ENCODE measurements around the gene CD93.

The CD93 gene

GRCh38 chr20:23079926-23080325, 6.2 kb downstream of the CD93 start:
- DNase-seq (ENCODE audit: extremely low read depth, low read depth) = no peak
- H3K4me3 ChIP-seq (replicated peaks; ENCODE audit: low read depth, low read length) = no peak overlapping the region
- TF ChIP-seq, protein P1, sequence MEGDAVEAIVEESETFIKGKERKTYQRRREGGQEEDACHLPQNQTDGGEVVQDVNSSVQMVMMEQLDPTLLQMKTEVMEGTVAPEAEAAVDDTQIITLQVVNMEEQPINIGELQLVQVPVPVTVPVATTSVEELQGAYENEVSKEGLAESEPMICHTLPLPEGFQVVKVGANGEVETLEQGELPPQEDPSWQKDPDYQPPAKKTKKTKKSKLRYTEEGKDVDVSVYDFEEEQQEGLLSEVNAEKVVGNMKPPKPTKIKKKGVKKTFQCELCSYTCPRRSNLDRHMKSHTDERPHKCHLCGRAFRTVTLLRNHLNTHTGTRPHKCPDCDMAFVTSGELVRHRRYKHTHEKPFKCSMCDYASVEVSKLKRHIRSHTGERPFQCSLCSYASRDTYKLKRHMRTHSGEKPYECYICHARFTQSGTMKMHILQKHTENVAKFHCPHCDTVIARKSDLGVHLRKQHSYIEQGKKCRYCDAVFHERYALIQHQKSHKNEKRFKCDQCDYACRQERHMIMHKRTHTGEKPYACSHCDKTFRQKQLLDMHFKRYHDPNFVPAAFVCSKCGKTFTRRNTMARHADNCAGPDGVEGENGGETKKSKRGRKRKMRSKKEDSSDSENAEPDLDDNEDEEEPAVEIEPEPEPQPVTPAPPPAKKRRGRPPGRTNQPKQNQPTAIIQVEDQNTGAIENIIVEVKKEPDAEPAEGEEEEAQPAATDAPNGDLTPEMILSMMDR (IDR thresholded peaks at IDR 0.05; ENCODE audit: low read depth, low read length, missing control alignments) = no peak

DNA sequence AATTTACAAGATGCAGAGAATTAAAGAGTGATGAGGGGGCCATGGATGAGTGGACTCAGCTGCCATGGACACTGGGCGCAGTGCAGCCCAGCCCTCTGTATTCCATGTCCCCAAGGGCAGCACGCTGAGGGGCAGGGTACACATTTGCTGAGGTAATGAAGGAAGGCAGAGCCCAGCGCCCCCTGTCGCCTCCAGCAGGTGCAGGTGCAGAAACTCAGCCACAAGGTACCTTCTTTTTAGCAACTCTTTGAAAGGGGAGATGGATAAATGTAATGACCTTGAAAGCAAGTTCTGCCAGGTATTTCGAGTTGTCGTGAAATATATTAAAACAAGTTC, 7.1 kb downstream of the CD93 start:
- DNase-seq (ENCODE audit: extremely low read depth, low read depth) = no peak
- TF ChIP-seq, protein P1 (IDR thresholded peaks at IDR 0.05; ENCODE audit: low read depth, low read length, missing control alignments) = peak; percentile 24
- no peak overlapping the region for H3K4me3 ChIP-seq (replicated peaks; ENCODE audit: low read depth, low read length)

- no peak overlapping the region for H3K4me3 ChIP-seq (replicated peaks; ENCODE audit: low read depth, low read length)
- TF ChIP-seq, protein P1 (IDR thresholded peaks at IDR 0.05; ENCODE audit: low read depth, low read length, missing control alignments) = no peak
- DNase-seq (ENCODE audit: extremely low read depth, low read depth) = no peak
Observed at GRCh38 chr20:23078351-23079015, 7.6 kb downstream of the CD93 start.

GRCh38 chr20:23077277-23077676, 8.8 kb downstream of the CD93 start:
- TF ChIP-seq, protein P1 (IDR thresholded peaks at IDR 0.05; ENCODE audit: low read depth, low read length, missing control alignments) = no peak
- H3K4me3 ChIP-seq (replicated peaks; ENCODE audit: low read depth, low read length) = no peak overlapping the region
- no peak for DNase-seq (ENCODE audit: extremely low read depth, low read depth)

DNA sequence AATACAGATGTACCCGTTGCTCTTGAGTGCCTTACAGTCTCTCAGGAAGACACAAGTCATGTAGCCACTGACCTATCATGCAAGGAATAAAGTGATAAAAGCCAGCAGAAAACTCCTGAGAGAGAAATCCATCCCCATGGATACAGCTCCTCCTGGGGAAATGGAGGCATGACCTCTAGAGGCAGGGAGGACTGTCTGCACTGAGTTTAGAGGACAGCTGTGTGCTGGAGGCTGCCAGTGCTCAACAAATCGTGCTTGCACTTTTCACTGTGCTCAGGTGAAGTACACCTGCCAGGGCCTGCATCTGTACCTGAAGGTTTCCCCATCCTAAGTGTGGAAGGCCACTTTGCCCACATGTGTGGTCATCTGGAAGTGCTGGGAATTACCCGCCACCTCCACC, 12.1 kb downstream of the CD93 start:
- DNase-seq (ENCODE audit: extremely low read depth, low read depth) = no peak
- no peak overlapping the region for H3K4me3 ChIP-seq (replicated peaks; ENCODE audit: low read depth, low read length)
- TF ChIP-seq, protein P1 (IDR thresholded peaks at IDR 0.05; ENCODE audit: low read depth, low read length, missing control alignments) = no peak

GRCh38 chr20:23072892-23073586, 13.1 kb downstream of the CD93 start:
- H3K4me3 ChIP-seq (replicated peaks; ENCODE audit: low read depth, low read length) = no peak overlapping the region
- TF ChIP-seq, protein P1 (IDR thresholded peaks at IDR 0.05; ENCODE audit: low read depth, low read length, missing control alignments) = no peak
- DNase-seq (ENCODE audit: extremely low read depth, low read depth) = no peak

Measured in HFF-Myc (cell line).